Measurements from ENCODE around the gene TRAPPC11.

The TRAPPC11 gene

GRCh38 chr4:183618681-183619080, 40.4 kb upstream of the TRAPPC11 start:
- Histone ChIP-seq H3K9me3 (ENCODE audit: low read length) (no peaks in the 10 kb centered on the region), H3K36me3 (ENCODE audit: insufficient read depth, low read length) (no peaks in the 10 kb centered on the region), H3K27me3 (ENCODE audit: insufficient read depth, low read length) (peaks cover 1% of the 10 kb centered on the region; the same call in 1 of the 2 replicates), H3K4me1 (ENCODE audit: insufficient read depth, low read length, severe bottlenecking) (no peaks in the 10 kb centered on the region), H3K4me2 (ENCODE audit: low read length) (no peak overlapping the region), H3K9ac (ENCODE audit: low read length) (no peak overlapping the region), H4K20me1 (ENCODE audit: insufficient read depth, low read length) (no peaks in the 10 kb centered on the region), H3K9me2 (ENCODE audit: low read depth, low read length) (no peaks in the 10 kb centered on the region), H3K27ac (ENCODE audit: low read depth, low read length, poor library complexity, severe bottlenecking) (no peak overlapping the region), H2AFZ (ENCODE audit: low read length) (no peak overlapping the region), H3F3A (ENCODE audit: insufficient read depth, low read length) (no peaks in the 10 kb centered on the region), H3K79me2 (ENCODE audit: insufficient read depth, low read length) (no peaks in the 10 kb centered on the region), H3K4me3 (ENCODE audit: low read depth, low read length, poor library complexity, severe bottlenecking) (no peak overlapping the region)
- no peak for TF ChIP-seq EZH2 (IDR thresholded peaks at IDR 0.05; ENCODE audit: borderline replicate concordance, low read length)
- TF ChIP-seq, protein P1, sequence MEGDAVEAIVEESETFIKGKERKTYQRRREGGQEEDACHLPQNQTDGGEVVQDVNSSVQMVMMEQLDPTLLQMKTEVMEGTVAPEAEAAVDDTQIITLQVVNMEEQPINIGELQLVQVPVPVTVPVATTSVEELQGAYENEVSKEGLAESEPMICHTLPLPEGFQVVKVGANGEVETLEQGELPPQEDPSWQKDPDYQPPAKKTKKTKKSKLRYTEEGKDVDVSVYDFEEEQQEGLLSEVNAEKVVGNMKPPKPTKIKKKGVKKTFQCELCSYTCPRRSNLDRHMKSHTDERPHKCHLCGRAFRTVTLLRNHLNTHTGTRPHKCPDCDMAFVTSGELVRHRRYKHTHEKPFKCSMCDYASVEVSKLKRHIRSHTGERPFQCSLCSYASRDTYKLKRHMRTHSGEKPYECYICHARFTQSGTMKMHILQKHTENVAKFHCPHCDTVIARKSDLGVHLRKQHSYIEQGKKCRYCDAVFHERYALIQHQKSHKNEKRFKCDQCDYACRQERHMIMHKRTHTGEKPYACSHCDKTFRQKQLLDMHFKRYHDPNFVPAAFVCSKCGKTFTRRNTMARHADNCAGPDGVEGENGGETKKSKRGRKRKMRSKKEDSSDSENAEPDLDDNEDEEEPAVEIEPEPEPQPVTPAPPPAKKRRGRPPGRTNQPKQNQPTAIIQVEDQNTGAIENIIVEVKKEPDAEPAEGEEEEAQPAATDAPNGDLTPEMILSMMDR (IDR thresholded peaks at IDR 0.05; ENCODE audit: low read length): no peak

DNA sequence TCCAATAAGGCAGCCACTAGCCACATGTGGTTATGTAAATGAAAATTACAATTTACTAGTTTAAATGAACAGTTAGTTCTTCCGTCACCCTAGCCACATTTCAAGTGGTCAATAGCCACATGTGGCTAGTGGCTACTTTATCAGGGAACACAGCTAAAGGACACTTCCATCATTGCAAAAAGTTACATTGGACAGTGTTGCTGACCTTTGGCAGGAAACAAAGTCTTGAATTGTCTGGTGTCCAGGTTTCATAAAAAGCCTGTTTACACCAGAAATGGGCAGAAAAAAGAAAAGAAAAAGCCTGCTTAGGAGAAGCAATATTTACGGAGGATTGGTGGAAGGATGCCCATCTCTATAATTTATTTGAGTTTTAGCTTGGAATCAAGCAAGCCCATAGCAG, 38.7 kb upstream of the TRAPPC11 start:
- H3K36me3 ChIP-seq (ENCODE audit: insufficient read depth, low read length): no peaks in the 10 kb centered on the region
- no peaks in the 10 kb centered on the region for H3K9me3 ChIP-seq (ENCODE audit: low read length)
- no peaks in the 10 kb centered on the region for H4K20me1 ChIP-seq (ENCODE audit: insufficient read depth, low read length)
- H3K27ac ChIP-seq (ENCODE audit: low read depth, low read length, poor library complexity, severe bottlenecking): no peak overlapping the region
- H3K9ac ChIP-seq (ENCODE audit: low read length): no peak overlapping the region
- H3K27me3 ChIP-seq (ENCODE audit: insufficient read depth, low read length): no peaks in the 10 kb centered on the region; the same call in 1 of the 2 replicates
- TF ChIP-seq, protein P1 (IDR thresholded peaks at IDR 0.05; ENCODE audit: low read length): no peak
- TF ChIP-seq EZH2 (IDR thresholded peaks at IDR 0.05; ENCODE audit: borderline replicate concordance, low read length): no peak
- H2AFZ ChIP-seq (ENCODE audit: low read length): no peak overlapping the region
- H3K4me3 ChIP-seq (ENCODE audit: low read depth, low read length, poor library complexity, severe bottlenecking): no peak overlapping the region
- H3F3A ChIP-seq (ENCODE audit: insufficient read depth, low read length): no peaks in the 10 kb centered on the region
- H3K4me2 ChIP-seq (ENCODE audit: low read length): no peak overlapping the region
- no peaks in the 10 kb centered on the region for H3K9me2 ChIP-seq (ENCODE audit: low read depth, low read length)
- no peaks in the 10 kb centered on the region for H3K4me1 ChIP-seq (ENCODE audit: insufficient read depth, low read length, severe bottlenecking)
- H3K79me2 ChIP-seq (ENCODE audit: insufficient read depth, low read length): no peaks in the 10 kb centered on the region

DNA sequence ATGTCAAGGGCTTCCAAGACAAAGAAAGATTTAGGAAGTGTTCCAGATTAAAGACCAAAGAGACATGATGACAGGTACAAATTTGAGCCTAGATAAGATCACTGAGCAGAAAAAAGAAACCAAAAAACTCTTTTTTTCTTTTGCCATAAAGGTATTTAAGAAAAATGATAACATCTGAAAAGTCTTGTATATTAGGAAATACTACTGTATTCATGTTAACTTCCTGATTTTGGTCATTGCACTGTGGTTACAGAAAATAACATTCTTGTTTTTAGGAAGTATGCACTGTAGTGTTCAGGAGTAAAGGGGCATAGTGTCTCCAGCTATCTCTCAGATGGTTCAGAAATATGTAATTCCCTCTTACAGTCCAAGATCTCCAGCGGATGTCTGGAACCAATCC, 37.2 kb upstream of the TRAPPC11 start:
- no peak overlapping the region for H3K4me2 ChIP-seq (ENCODE audit: low read length)
- H3K27me3 ChIP-seq (ENCODE audit: insufficient read depth, low read length): no peaks in the 10 kb centered on the region; the same call in 1 of the 2 replicates
- no peaks in the 10 kb centered on the region for H3K79me2 ChIP-seq (ENCODE audit: insufficient read depth, low read length)
- no peaks in the 10 kb centered on the region for H3F3A ChIP-seq (ENCODE audit: insufficient read depth, low read length)
- no peaks in the 10 kb centered on the region for H3K4me1 ChIP-seq (ENCODE audit: insufficient read depth, low read length, severe bottlenecking)
- no peak overlapping the region for H3K27ac ChIP-seq (ENCODE audit: low read depth, low read length, poor library complexity, severe bottlenecking)
- no peak overlapping the region for H2AFZ ChIP-seq (ENCODE audit: low read length)
- no peaks in the 10 kb centered on the region for H3K9me2 ChIP-seq (ENCODE audit: low read depth, low read length)
- no peaks in the 10 kb centered on the region for H3K9me3 ChIP-seq (ENCODE audit: low read length)
- no peaks in the 10 kb centered on the region for H4K20me1 ChIP-seq (ENCODE audit: insufficient read depth, low read length)
- no peak for TF ChIP-seq EZH2 (IDR thresholded peaks at IDR 0.05; ENCODE audit: borderline replicate concordance, low read length)
- TF ChIP-seq, protein P1 (IDR thresholded peaks at IDR 0.05; ENCODE audit: low read length): no peak
- H3K4me3 ChIP-seq (ENCODE audit: low read depth, low read length, poor library complexity, severe bottlenecking): no peak overlapping the region
- H3K9ac ChIP-seq (ENCODE audit: low read length): no peak overlapping the region
- no peaks in the 10 kb centered on the region for H3K36me3 ChIP-seq (ENCODE audit: insufficient read depth, low read length)
